CD4-positive, alpha-beta T cell treated with Interleukin-4 for 4 hours (primary cell): ENCODE results near the gene SEPTIN5.
"Not testable (repeated sequence)": the region's sequence is repeated elsewhere in the genome, so short reads cannot be mapped to it uniquely, and the experiment has no call there.

Source experiments
- DNase-seq: peaks from one replicate; pipeline ENCODE4 v3.0.0-alpha.2; 2020

The SEPTIN5 gene

GRCh38 chr22:19680911-19681862 lies 33.1 kb upstream of the SEPTIN5 start:
- DNase-seq, result no peak

GRCh38 chr22:19681863-19682245 lies 32.4 kb upstream of the SEPTIN5 start:
- no peak for DNase-seq

GRCh38 chr22:19686946-19687345 lies 27.4 kb upstream of the SEPTIN5 start:
- no peak for DNase-seq

GRCh38 chr22:19687561-19688300 lies 26.6 kb upstream of the SEPTIN5 start:
- no peak for DNase-seq

GRCh38 chr22:19688301-19689290 lies 25.7 kb upstream of the SEPTIN5 start:
- no peak for DNase-seq

GRCh38 chr22:19689408-19689807 lies 24.9 kb upstream of the SEPTIN5 start:
- no peak for DNase-seq

GRCh38 chr22:19691007-19691720 lies 23.1 kb upstream of the SEPTIN5 start:
- DNase-seq, result no peak

- no peak for DNase-seq
Observed at GRCh38 chr22:19691721-19692341, 22.5 kb upstream of the SEPTIN5 start.

- DNase-seq, result no peak
Observed at GRCh38 chr22:19693581-19693980, 20.7 kb upstream of the SEPTIN5 start.

- DNase-seq, result no peak
Observed at GRCh38 chr22:19693981-19694670, 20.2 kb upstream of the SEPTIN5 start.

GRCh38 chr22:19694696-19695095 lies 19.6 kb upstream of the SEPTIN5 start:
- no peak for DNase-seq

GRCh38 chr22:19696504-19697276 lies 17.6 kb upstream of the SEPTIN5 start:
- no peak for DNase-seq

GRCh38 chr22:19697871-19698270 lies 16.4 kb upstream of the SEPTIN5 start:
- DNase-seq, result not testable (repeated sequence)

GRCh38 chr22:19700790-19701419 lies 13.4 kb upstream of the SEPTIN5 start:
- DNase-seq, result no peak

- no peak for DNase-seq
Observed at GRCh38 chr22:19701420-19702145, 12.7 kb upstream of the SEPTIN5 start.

- no peak for DNase-seq
Observed at GRCh38 chr22:19703869-19704268, 10.4 kb upstream of the SEPTIN5 start.

GRCh38 chr22:19704355-19705015 lies 9.8 kb upstream of the SEPTIN5 start:
- no peak for DNase-seq
